H1 (cell line): Measurements from ENCODE around the gene ALX1. TPM values are rescaled to one million over a fixed set of nuclear protein-coding genes. Genes with fewer than 3 reads are reported as not detected.

Source experiments
- CTCF ChIA-PET: fragments of 300-600 bp; sonication (Branson Sonifier 250); formaldehyde crosslinking; loops from one replicate; lab custom pipeline; 2021; ENCODE audit not compliant: partially characterized antibody; lab: Charles Lee
- POLR2A ChIA-PET: fragments of 300-600 bp; sonication (Branson Sonifier 250); formaldehyde crosslinking; loops from one replicate; lab custom pipeline; 2021; ENCODE audit warnings: inconsistent platforms; ENCODE audit not compliant: partially characterized antibody; lab: Charles Lee
- DNase-seq, 2 experiments: peaks; one replicate each; pipeline versions ENCODE4 v3.0.0 to v3.0.0-alpha.2; 2010 to 2022; ENCODE audit warnings: low spot score in 2 of 2, low read depth in 1 of 2, mixed read lengths in 1 of 2
- FAIRE-seq: peaks from 2 replicates; lab custom pipeline; 2011; peaks lifted over from hg19 to GRCh38; lab: Jason Lieb, UNC
- H2AFZ ChIP-seq: 2 replicates; pipeline ENCODE4 v1.8.1; 2012; ENCODE audit warnings: low read length, inconsistent platforms
- H2AK5ac ChIP-seq: 2 replicates; pipeline ENCODE4 v1.6.1; 2013; ENCODE audit warnings: low read depth, low read length
- H2BK120ac ChIP-seq: replicated peaks from 2 replicates; pipeline ENCODE3; 2013; ENCODE audit warnings: low read depth, low read length, inconsistent platforms
- H2BK12ac ChIP-seq: 2 replicates; pipeline ENCODE4 v1.6.1; 2013; ENCODE audit warnings: low read depth, low read length
- H2BK15ac ChIP-seq: 2 replicates; pipeline ENCODE4 v1.6.1; 2013; ENCODE audit warnings: low read length
- H2BK20ac ChIP-seq: 2 replicates; pipeline ENCODE4 v1.6.1; 2013; ENCODE audit warnings: low read length
- H2BK5ac ChIP-seq: 2 replicates; pipeline ENCODE4 v1.6.1; 2013; ENCODE audit warnings: low read depth, low read length
- H3K14ac ChIP-seq: 2 replicates; pipeline ENCODE4 v1.6.1; 2013; ENCODE audit warnings: inconsistent platforms; ENCODE audit not compliant: insufficient read length
- H3K18ac ChIP-seq: 2 replicates; pipeline ENCODE4 v1.6.1; 2013; ENCODE audit warnings: low read length; ENCODE audit errors: extremely low read depth
- H3K23ac ChIP-seq: 2 replicates; pipeline ENCODE4 v1.6.1; 2013; ENCODE audit warnings: inconsistent platforms; ENCODE audit not compliant: insufficient read length
- H3K23me2 ChIP-seq: 2 replicates; pipeline ENCODE4 v1.6.1; 2013; ENCODE audit warnings: low read depth, low read length
- H3K27ac ChIP-seq: 2 replicates; pipeline ENCODE4 v1.6.1; 2011; ENCODE audit warnings: low read depth, low read length, inconsistent platforms
- H3K27me3 ChIP-seq, 4 experiments: replicated peaks in 1 of 4; 1 replicate in 1 of 4; 2 replicates in 3 of 4; pipeline versions ENCODE4 v1.6.1 to v1.8.1; 2011 to 2013; ENCODE audit warnings: low read length in 3 of 4, mild to moderate bottlenecking in 3 of 4, inconsistent platforms in 2 of 4, mixed read lengths in 2 of 4, moderate library complexity in 1 of 4; ENCODE audit not compliant: control insufficient read depth in 3 of 4, insufficient read depth in 3 of 4; ENCODE audit errors: extremely low read depth in 1 of 4
- H3K36me3 ChIP-seq, 4 experiments: 2 replicates each; pipeline versions ENCODE4 v1.6.1 to v1.8.1; 2011 to 2013; ENCODE audit warnings: mild to moderate bottlenecking in 4 of 4, low read length in 3 of 4, moderate library complexity in 2 of 4, control low read depth in 1 of 4, inconsistent platforms in 1 of 4; ENCODE audit not compliant: insufficient read depth in 4 of 4, control insufficient read depth in 2 of 4
- H3K4ac ChIP-seq: replicated peaks from 2 replicates; pipeline ENCODE3; 2013; ENCODE audit warnings: low read length, low read depth, mixed read lengths, inconsistent platforms; ENCODE audit not compliant: insufficient read length
- H3K4me1 ChIP-seq, 4 experiments: replicated peaks in 1 of 4; 1 replicate in 1 of 4; 2 replicates in 3 of 4; pipeline versions ENCODE4 v1.6.1 to v1.8.1; 2011 to 2013; ENCODE audit warnings: low read length in 3 of 4, inconsistent platforms in 2 of 4, mixed read lengths in 1 of 4; ENCODE audit not compliant: insufficient read depth in 4 of 4, control insufficient read depth in 3 of 4
- H3K4me2 ChIP-seq, 2 experiments: 2 replicates each; pipeline versions ENCODE4 v1.6.1 to v1.8.1; 2011 to 2013; ENCODE audit warnings: low read depth in 2 of 2, low read length in 2 of 2, control low read depth in 1 of 2, inconsistent platforms in 1 of 2, mild to moderate bottlenecking in 1 of 2; ENCODE audit not compliant: insufficient read depth in 1 of 2
- H3K4me3 ChIP-seq, 4 experiments: fragments of 200-600, 300-600 bp in 1 of 4; sonication (generic), shearing (Covaris generic), sonication (Bioruptor Twin) in 1 of 4; 2 replicates each; pipeline versions ENCODE4 v1.5.1 to v1.8.1; 2011 to 2016; ENCODE audit warnings: low read length in 4 of 4, low read depth in 3 of 4, control low read depth in 2 of 4, inconsistent platforms in 2 of 4, mild to moderate bottlenecking in 2 of 4, mixed read lengths in 1 of 4, moderate library complexity in 1 of 4; ENCODE audit not compliant: insufficient read depth in 2 of 4; ENCODE audit errors: extremely low read depth in 1 of 4
- H3K56ac ChIP-seq: replicated peaks from 2 replicates; pipeline ENCODE3; 2013; ENCODE audit warnings: low read depth, mild to moderate bottlenecking, mixed read lengths, low read length, inconsistent platforms; ENCODE audit not compliant: insufficient read length
- H3K79me1 ChIP-seq: 2 replicates; pipeline ENCODE4 v1.6.1; 2013; ENCODE audit warnings: low read depth, low read length, control low read depth
- H3K79me2 ChIP-seq, 2 experiments: 2 replicates each; pipeline versions ENCODE4 v1.6.1 to v1.8.1; 2012 to 2013; ENCODE audit warnings: low read length in 2 of 2, mild to moderate bottlenecking in 2 of 2, inconsistent platforms in 1 of 2; ENCODE audit not compliant: insufficient read depth in 2 of 2, control insufficient read depth in 1 of 2
- H3K9ac ChIP-seq, 4 experiments: replicated peaks in 1 of 4; 1 replicate in 1 of 4; 2 replicates in 3 of 4; pipeline versions ENCODE4 v1.6.1 to v1.8.1; 2011 to 2013; ENCODE audit warnings: low read depth in 3 of 4, low read length in 3 of 4, control low read depth in 2 of 4, mild to moderate bottlenecking in 2 of 4, moderate library complexity in 2 of 4, inconsistent platforms in 1 of 4; ENCODE audit errors: extremely low read depth in 1 of 4
- H3K9me3 ChIP-seq, 2 experiments: 2 replicates each; pipeline versions ENCODE4 v1.6.1 to v1.8.1; 2012 to 2013; ENCODE audit warnings: mild to moderate bottlenecking in 2 of 2, moderate library complexity in 2 of 2, control low read depth in 1 of 2, inconsistent platforms in 1 of 2, low read depth in 1 of 2, low read length in 1 of 2, mixed read lengths in 1 of 2; ENCODE audit not compliant: insufficient read depth in 2 of 2
- H4K20me1 ChIP-seq, 2 experiments: replicated peaks in 1 of 2; 2 replicates each; pipeline versions ENCODE3 to v1.8.1; 2011 to 2013; ENCODE audit warnings: inconsistent platforms in 2 of 2, low read length in 2 of 2, mild to moderate bottlenecking in 1 of 2; ENCODE audit not compliant: insufficient read depth in 2 of 2, control insufficient read depth in 1 of 2
- H4K5ac ChIP-seq: 2 replicates; pipeline ENCODE4 v1.6.1; 2013; ENCODE audit warnings: low read length, low read depth, mixed read lengths, inconsistent platforms; ENCODE audit not compliant: insufficient read length
- H4K8ac ChIP-seq: 2 replicates; pipeline ENCODE4 v1.8.0; 2013; ENCODE audit warnings: mild to moderate bottlenecking, moderate library complexity, low read length, inconsistent platforms; ENCODE audit not compliant: insufficient read depth; ENCODE audit errors: extremely low read depth
- H4K91ac ChIP-seq: replicated peaks from 2 replicates; pipeline ENCODE3; 2013; ENCODE audit warnings: low read length, mixed read lengths, inconsistent platforms; ENCODE audit not compliant: insufficient read length
- ASH2L ChIP-seq: fragments of 200-600, 300-600 bp; sonication (generic); IDR thresholded peaks from one replicate; pipeline ENCODE4 v1.7.1; 2017; ENCODE audit warnings: low read length
- ATF3 ChIP-seq: IDR thresholded peaks from 2 replicates; pipeline ENCODE4 v1.6.1; 2011; ENCODE audit warnings: low read depth, mild to moderate bottlenecking, low read length; ENCODE audit not compliant: insufficient read depth
- BRCA1 ChIP-seq: IDR thresholded peaks from 2 replicates; pipeline ENCODE4 v1.6.1; 2012; ENCODE audit warnings: low read depth, low read length, improper control_type of control experiment
- CBX5 ChIP-seq: fragments of 300-800, 300-1000 bp; sonication (generic); IDR thresholded peaks from 2 replicates; pipeline ENCODE4 v1.7.1; 2016; ENCODE audit warnings: antibody characterized with exemption, low read length, low read depth
- CBX8 ChIP-seq: fragments of 300-800, 300-1000 bp; sonication (generic); IDR thresholded peaks from 2 replicates; pipeline ENCODE4 v1.7.1; 2016; ENCODE audit warnings: low read depth, low read length, borderline replicate concordance
- EP300 ChIP-seq, 2 experiments: IDR thresholded peaks; 1 replicate in 1 of 2; 2 replicates in 1 of 2; pipeline ENCODE4 v1.6.1; 2011 to 2012; ENCODE audit warnings: low read depth in 2 of 2, low read length in 2 of 2, mild to moderate bottlenecking in 2 of 2, borderline replicate concordance in 1 of 2, inconsistent platforms in 1 of 2, moderate library complexity in 1 of 2
- JUN ChIP-seq: IDR thresholded peaks from 2 replicates; pipeline ENCODE4 v1.6.1; 2011; ENCODE audit warnings: low read depth, mild to moderate bottlenecking, improper control_type of control experiment, low read length
- MAFK ChIP-seq: IDR thresholded peaks from 2 replicates; pipeline ENCODE4 v1.6.1; 2012; ENCODE audit warnings: low read depth, mild to moderate bottlenecking, improper control_type of control experiment, low read length
- PHF8 ChIP-seq: fragments of 200-600 bp; sonication (generic); conservative IDR thresholded peaks from 2 replicates; pipeline ENCODE4 v1.7.1; 2012; ENCODE audit warnings: low read depth, mild to moderate bottlenecking, inconsistent platforms, low read length, moderate library complexity
- RFX5 ChIP-seq: IDR thresholded peaks from 2 replicates; pipeline ENCODE4 v1.6.1; 2011; ENCODE audit warnings: low read depth, low read length, improper control_type of control experiment, borderline replicate concordance
- SUZ12 ChIP-seq: fragments of 200-600 bp; sonication (generic); IDR thresholded peaks from 2 replicates; pipeline ENCODE4 v1.6.1; 2012; ENCODE audit warnings: mild to moderate bottlenecking, inconsistent platforms, low read length, moderate library complexity, mixed read lengths
- TAF7 ChIP-seq: optimal IDR thresholded peaks from 2 replicates; pipeline ENCODE3; 2011; ENCODE audit warnings: low read depth, mild to moderate bottlenecking, inconsistent platforms, low read length, moderate library complexity, borderline replicate concordance
- TCF12 ChIP-seq: IDR thresholded peaks from 2 replicates; pipeline ENCODE4 v1.6.1; 2011; ENCODE audit warnings: low read depth, mild to moderate bottlenecking, low read length
- TEAD4 ChIP-seq: IDR thresholded peaks from 2 replicates; pipeline ENCODE4 v1.6.1; 2012; ENCODE audit warnings: low read depth, low read length, inconsistent platforms, mixed read lengths
- ZNF274 ChIP-seq: IDR thresholded peaks from 2 replicates; pipeline ENCODE4 v1.7.0; 2012; ENCODE audit warnings: low read length, borderline replicate concordance; ENCODE audit errors: extremely low read depth
- WGBS, 2 experiments: shearing (Covaris generic) in 1 of 2; methylation state at CpG; one replicate each; pipeline versions ENCODE4 v1.1.6 to v1.1.7; 2013 to 2015; ENCODE audit warnings: low lambda C conversion rate in 2 of 2, mixed read lengths in 2 of 2, inconsistent platforms in 1 of 2, low coverage in 1 of 2, missing lambda C conversion rate in 1 of 2; ENCODE audit not compliant: insufficient replicate concordance in 2 of 2, insufficient coverage in 1 of 2, insufficient read length in 1 of 2; ENCODE audit errors: extremely low coverage in 1 of 2, missing lambda C conversion rate in 1 of 2; 5-methylcytosine and 5-hydroxymethylcytosine counted together
- polyA plus RNA-seq, 7 experiments: library from polyadenylated mRNA; depleted of rRNA in 3 of 7; stranded (reverse) in 5 of 7; unstranded in 2 of 7; fragments of >200 nt in 5 of 7; fragments of 200-250 nt in 2 of 7; gene quantifications; 1 replicate in 5 of 7; 2 replicates in 1 of 7; 4 replicates in 1 of 7; pipeline versions ENCODE4 v1.2.1 to v1.2.3, GENCODE V29; 2011 to 2013; ENCODE audit warnings: missing spikeins in 2 of 7, mixed read lengths in 2 of 7
- total RNA-seq: library from RNA; stranded (reverse); fragmentation: NEBNext Ultra II Directional; extraction: Animal tissue kit (Norgen Biotek cat#: 25700); gene quantifications from 2 replicates; pipeline ENCODE4 v1.2.1, GENCODE V29; 2021

The ALX1 gene
- total and polyA plus RNA-seq, 2 of the 8 experiments (the other 6 are each of a cell fraction or from before 2014, with no cell fraction given), result 0.41 to 0.73 TPM

DNA sequence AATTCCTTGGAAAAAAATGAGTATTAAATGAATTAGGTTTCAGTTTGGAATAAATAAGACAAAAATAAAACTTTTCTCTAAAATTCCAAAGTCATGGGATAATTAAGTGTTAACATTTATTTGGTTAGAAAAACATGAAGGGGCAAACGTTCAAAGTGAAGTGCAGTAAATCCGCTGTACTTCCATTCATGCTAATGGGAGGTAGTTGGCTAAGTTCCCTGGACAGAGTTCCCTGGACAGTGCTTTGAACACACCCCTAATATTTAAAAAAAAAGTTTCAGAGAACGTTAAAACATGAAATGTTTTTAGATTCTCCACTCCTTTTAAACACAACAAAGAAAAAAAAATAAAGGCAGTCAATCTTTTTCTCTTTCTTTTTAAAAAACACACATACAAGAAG is 16.3 kb downstream of the ALX1 start:
- H3K23me2 ChIP-seq, result no peaks in the 10 kb centered on the region
- POLR2A ChIA-PET, result no interaction called here
- H3K79me2 ChIP-seq, result no peaks in the 10 kb centered on the region
- H4K20me1 ChIP-seq, result no peaks in the 10 kb centered on the region
- no peak overlapping the region for H3K9ac ChIP-seq
- no peak overlapping the region for H2BK5ac ChIP-seq
- H3K27ac ChIP-seq, result no peak overlapping the region
- FAIRE-seq, result no peak
- no peak overlapping the region for H2AK5ac ChIP-seq
- H3K27me3 ChIP-seq, result no peaks in the 10 kb centered on the region
- H3K14ac ChIP-seq, result no peak overlapping the region
- no peaks in the 10 kb centered on the region for H3K9me3 ChIP-seq
- no peak overlapping the region for H3K23ac ChIP-seq
- H3K4me1 ChIP-seq, result no peaks in the 10 kb centered on the region
- no peaks in the 10 kb centered on the region for H3K36me3 ChIP-seq
- H3K4me3 ChIP-seq, result no peak overlapping the region
- no peak overlapping the region for H3K18ac ChIP-seq
- CTCF ChIA-PET, result interaction anchor here (0.8 to 1.2 kb wide), 3 partner anchors 13 to 29 kb away, joined by 3 to 7 read pairs (median 3); no protein-coding TSS in a partner anchor
- DNase-seq, result no peak
- H3K4me2 ChIP-seq, result no peak overlapping the region
- H4K91ac ChIP-seq, result no peak overlapping the region
- no peak overlapping the region for H3K4ac ChIP-seq
- no peak overlapping the region for H2BK120ac ChIP-seq
- no peak overlapping the region for H4K5ac ChIP-seq
- H2AFZ ChIP-seq, result no peak overlapping the region
- no peak overlapping the region for H2BK20ac ChIP-seq
- no peak overlapping the region for H2BK15ac ChIP-seq
- no peak overlapping the region for H4K8ac ChIP-seq
- no peak overlapping the region for H2BK12ac ChIP-seq
- H3K56ac ChIP-seq, result no peak overlapping the region
- no peaks in the 10 kb centered on the region for H3K79me1 ChIP-seq
- WGBS, 2 experiments, result 87% methylated on average over 3 of the region's 3 CpGs; no CpG with 5 or more reads in 1 of the 2 experiments
- TF ChIP-seq JUN (no peak), SUZ12 (no peak), EP300 (IDR thresholded peaks at IDR 0.05; ENCODE audit: borderline replicate concordance in 1 of 2, low read depth in 2 of 2, low read length in 2 of 2) (no peak), CBX5 (no peak), TAF7 (no peak), BRCA1 (no peak), RFX5 (no peak), CBX8 (no peak), PHF8 (no peak), TEAD4 (no peak), MAFK (no peak), ZNF274 (no peak), ASH2L (no peak), TCF12 (no peak), ATF3 (no peak)
